Measurements from ENCODE around the gene FBXO8. TPM values are rescaled to one million over a fixed set of nuclear protein-coding genes. Genes with fewer than 3 reads are reported as not detected.

FBXO8 gene
- total and polyA plus RNA-seq, 8 donors, result 24.9 to 32.3 (median 26.8) TPM

GRCh38 chr4:174207367-174207766 lies 76.1 kb downstream of the FBXO8 start:
- Histone ChIP-seq H3K9me3 (no peaks in the 10 kb centered on the region), H3K4me3 (no peak overlapping the region), H3K4me1 (peaks cover 0 to 5% of the 10 kb centered on the region in 2 donors), H3K36me3 (no peaks in the 10 kb centered on the region), H3K27ac (no peak overlapping the region), H3K27me3 (peaks cover 30 to 71% of the 10 kb centered on the region in 2 donors)
- no peak for ATAC-seq
- intact Hi-C loops (cut with DNase I), result no loop called here
- no peak for DNase-seq
- no peak for TF ChIP-seq CTCF (IDR thresholded peaks at IDR 0.05)

GRCh38 chr4:174204164-174204831 lies 79.2 kb downstream of the FBXO8 start:
- no peaks in the 10 kb centered on the region for H3K36me3 ChIP-seq
- H3K4me3 ChIP-seq, result no peak overlapping the region
- H3K27me3 ChIP-seq, result peaks cover 24 to 76% of the 10 kb centered on the region in 2 donors
- H3K27ac ChIP-seq, result no peak overlapping the region
- TF ChIP-seq CTCF (IDR thresholded peaks at IDR 0.05), result no peak
- no peaks in the 10 kb centered on the region for H3K9me3 ChIP-seq
- intact Hi-C loops (cut with DNase I), result no loop called here
- H3K4me1 ChIP-seq, result no peaks in the 10 kb centered on the region
- no peak for ATAC-seq
- no peak for DNase-seq

GRCh38 chr4:174201871-174202270 lies 81.6 kb downstream of the FBXO8 start:
- ATAC-seq, result no peak
- H3K4me1 ChIP-seq, result no peaks in the 10 kb centered on the region
- no peak overlapping the region for H3K4me3 ChIP-seq
- intact Hi-C loops (cut with DNase I), result no loop called here
- H3K27me3 ChIP-seq, result peaks cover 16 to 65% of the 10 kb centered on the region in 2 donors
- DNase-seq, result no peak
- no peaks in the 10 kb centered on the region for H3K9me3 ChIP-seq
- no peak overlapping the region for H3K27ac ChIP-seq
- TF ChIP-seq CTCF (IDR thresholded peaks at IDR 0.05), result no peak
- no peaks in the 10 kb centered on the region for H3K36me3 ChIP-seq

GRCh38 chr4:174199735-174200134 lies 83.7 kb downstream of the FBXO8 start:
- DNase-seq (no peak), ATAC-seq (no peak)
- Histone ChIP-seq H3K27ac (no peak overlapping the region), H3K27me3 (peaks cover 16 to 52% of the 10 kb centered on the region in 2 donors), H3K4me1 (no peaks in the 10 kb centered on the region), H3K9me3 (no peaks in the 10 kb centered on the region), H3K4me3 (no peak overlapping the region), H3K36me3 (no peaks in the 10 kb centered on the region)
- intact Hi-C loops (cut with DNase I), result no loop called here
- no peak for TF ChIP-seq CTCF (IDR thresholded peaks at IDR 0.05)

GRCh38 chr4:174198828-174199227 lies 84.6 kb downstream of the FBXO8 start:
- Histone ChIP-seq H3K4me1 (no peaks in the 10 kb centered on the region), H3K9me3 (no peaks in the 10 kb centered on the region), H3K4me3 (no peak overlapping the region), H3K27me3 (peaks cover 12 to 45% of the 10 kb centered on the region in 2 donors), H3K27ac (no peak overlapping the region), H3K36me3 (no peaks in the 10 kb centered on the region)
- DNase-seq (peak in 2 of 4 donors; percentile 71 to 80), ATAC-seq (no peak)
- TF ChIP-seq CTCF (IDR thresholded peaks at IDR 0.05), result no peak
- intact Hi-C loops (cut with DNase I), result no loop called here

All from left lung (tissue), 10 donors.